Vagina (tissue), 2 donors: ENCODE measurements around the gene UNC119B.

Experiments used
- CTCF ChIP-seq, 3 experiments: fragments of 450-650 bp in 2 of 3; fragments of 200-600 bp in 1 of 3; sonication (generic) in 1 of 3; IDR thresholded peaks; one replicate each; pipeline ENCODE4 v1.5.1; 2017 to 2019; ENCODE audit warnings: antibody characterized with exemption in 3 of 3, mild to moderate bottlenecking in 2 of 3, moderate library complexity in 2 of 3
- POLR2A ChIP-seq, 2 donors: fragments of 450-650 bp; IDR thresholded peaks; one replicate each; pipeline ENCODE4 v1.6.1; 2017; ENCODE audit warnings: antibody characterized with exemption in 2 of 2, mild to moderate bottlenecking in 2 of 2, moderate library complexity in 2 of 2
- POLR2AphosphoS5 ChIP-seq, 2 donors: sonication (generic); formaldehyde crosslinking; IDR thresholded peaks; one replicate each; pipeline ENCODE4 v1.9.0; 2017; ENCODE audit warnings: antibody characterized with exemption in 2 of 2, mild to moderate bottlenecking in 2 of 2, low read depth in 1 of 2; ENCODE audit not compliant: insufficient read depth in 1 of 2

GRCh38 chr12:120693848-120694247, 16.4 kb upstream of the UNC119B start:
- TF ChIP-seq CTCF (IDR thresholded peaks at IDR 0.05) (no peak), POLR2A (IDR thresholded peaks at IDR 0.05) (no peak), POLR2AphosphoS5 (IDR thresholded peaks at IDR 0.05; ENCODE audit: insufficient read depth in 1 of 2, low read depth in 1 of 2) (no peak)
